Measurements from ENCODE around the gene TP73. TPM values are rescaled to one million over a fixed set of nuclear protein-coding genes. Genes with fewer than 3 reads are reported as not detected.

TP73 gene
- polyA plus RNA-seq, 12 donors, result 0.56 to 9.4 (median 1.3) TPM; not detected in 2

GRCh38 chr1:3777078-3777547 lies 124.8 kb downstream of the TP73 start:
- DNase-seq, result no peak

- DNase-seq, result no peak
These were observed 125.6 kb downstream of the TP73 start for GRCh38 chr1:3777647-3778589.

DNA sequence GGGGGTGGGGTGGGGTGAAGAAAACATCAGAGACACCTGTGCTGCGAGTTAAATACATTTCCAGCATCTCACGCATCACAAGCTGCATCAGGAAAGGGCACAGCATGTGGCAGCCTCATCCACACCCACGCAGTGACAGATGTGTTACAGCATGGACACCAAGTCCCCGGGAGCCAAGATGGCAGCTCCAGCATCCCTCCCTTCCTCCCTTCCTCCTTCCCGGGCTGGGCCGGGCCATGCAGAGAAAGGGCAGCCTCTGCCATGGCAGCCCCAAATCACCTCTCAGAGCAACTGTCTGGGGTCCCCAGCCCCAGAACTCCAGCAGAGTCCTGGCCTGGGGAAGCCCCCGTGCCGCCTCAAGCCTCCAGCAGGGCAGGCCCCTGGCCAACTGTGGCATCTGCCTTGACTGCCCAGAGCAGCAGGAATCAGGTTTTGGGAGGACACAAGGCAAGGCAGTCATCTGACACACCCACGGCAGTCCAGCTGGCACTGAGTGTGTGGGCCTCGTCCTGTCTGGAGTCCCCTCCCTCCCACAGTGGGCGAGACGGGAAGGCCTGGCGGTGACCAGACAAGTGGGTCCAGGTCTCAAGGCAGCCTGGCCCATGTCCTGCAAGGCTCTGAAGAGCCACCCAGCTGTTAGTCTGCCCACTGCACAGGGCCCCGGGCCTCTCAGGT lies 126.4 kb downstream of the TP73 start:
- no peak for DNase-seq

DNA sequence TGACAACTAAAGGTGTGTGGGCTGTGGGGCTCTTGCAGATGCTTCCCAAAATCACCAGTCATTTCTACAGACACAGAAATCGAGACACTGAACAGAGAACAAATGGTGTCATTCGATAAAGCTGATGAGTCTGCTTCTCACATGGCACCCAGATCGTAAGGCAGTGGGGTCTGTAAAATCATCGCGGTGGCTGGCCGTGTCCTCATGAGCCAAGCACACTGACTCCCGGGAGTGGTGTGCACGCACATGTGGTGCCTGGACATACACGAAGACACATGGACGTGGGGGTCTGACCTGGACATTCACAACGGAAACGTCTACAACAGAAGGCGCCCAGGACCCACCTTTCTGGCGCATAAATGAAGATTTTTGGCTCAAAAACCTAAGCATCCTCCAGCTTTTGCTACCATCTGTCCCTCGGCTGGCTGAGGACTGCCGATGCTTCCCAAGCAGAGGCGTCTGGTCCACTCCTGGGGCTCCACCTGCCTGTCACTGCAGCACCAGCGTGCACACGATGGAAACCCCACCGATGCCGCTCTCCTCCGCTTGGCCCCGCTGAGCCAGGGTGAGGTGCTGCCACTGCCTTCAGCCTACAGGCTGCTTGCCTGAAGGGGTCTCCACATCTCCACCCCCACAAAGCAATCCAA lies 127.1 kb downstream of the TP73 start:
- no peak for DNase-seq

GRCh38 chr1:3779912-3780416 lies 127.6 kb downstream of the TP73 start:
- DNase-seq, result no peak

- DNase-seq, result no peak
These were observed 128.6 kb downstream of the TP73 start for GRCh38 chr1:3780901-3781300.

DNA sequence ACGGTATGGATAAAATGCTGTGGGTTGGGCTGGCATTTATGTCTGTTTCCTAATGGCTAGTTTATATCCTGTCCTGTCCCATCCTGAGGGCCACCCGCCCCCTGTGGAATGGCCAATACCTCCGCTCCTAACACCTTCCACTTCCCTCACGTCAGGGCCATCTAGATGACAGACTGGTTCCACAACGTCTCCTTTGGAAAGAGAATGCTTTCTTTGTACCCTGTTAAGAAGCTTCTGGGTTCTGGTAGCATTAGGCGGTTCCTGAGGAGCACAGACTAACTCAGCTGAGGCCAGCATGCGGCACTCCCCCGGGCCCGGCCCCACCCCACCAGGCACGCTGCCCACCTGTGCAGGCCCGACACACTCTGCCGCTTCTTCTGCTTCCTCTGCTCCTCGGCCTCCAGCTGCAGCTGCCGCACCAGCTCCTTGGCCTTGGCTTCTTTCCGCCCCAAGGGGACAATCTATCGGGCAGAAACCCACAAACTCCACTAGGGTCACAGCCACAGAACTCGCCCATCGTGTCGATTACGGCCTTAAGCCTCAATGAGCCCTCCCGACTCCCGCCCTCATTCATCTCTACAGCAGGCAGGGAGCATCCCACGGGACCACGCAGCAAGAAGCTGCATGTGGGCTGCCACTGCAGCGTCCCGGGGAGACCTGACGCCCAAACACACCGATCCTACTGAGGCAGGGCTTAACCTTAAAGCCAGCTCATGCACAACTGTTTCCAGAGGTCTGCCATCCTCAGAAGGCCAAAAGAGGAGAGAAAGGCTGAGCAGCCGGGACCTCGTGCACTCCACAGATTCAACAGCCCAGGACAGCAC lies 131.5 kb downstream of the TP73 start:
- DNase-seq, result no peak

- no peak for DNase-seq
These were observed 132.7 kb downstream of the TP73 start for GRCh38 chr1:3785045-3785444.

- DNase-seq, result no peak
These were observed 133.3 kb downstream of the TP73 start for GRCh38 chr1:3785456-3786157.

Other genes with a start within 250 kb of the TP73 start
- 10 to 100 TPM in 1 of 12 donors, 1 to 10 TPM in 3, under 1 TPM in 7, not detected in 1; 0.21 to 11.1 (median 0.59) TPM for gene ARHGEF16, start 197.9 kb upstream of the TP73 start, polyA plus RNA-seq (ENCODE audit: insufficient read length in 12 of 12)
- 10 to 100 TPM in 6 of 12 donors, 1 to 10 TPM in 5, not detected in 1; 6.0 to 59.7 (median 11.5) TPM for gene MEGF6, start 41.0 kb upstream of the TP73 start, polyA plus RNA-seq (ENCODE audit: insufficient read length in 12 of 12)
- 10 to 100 TPM in 11 of 12 donors, not detected in 1; 26.2 to 34.2 (median 29.8) TPM for gene TPRG1L, start 27.5 kb upstream of the TP73 start, polyA plus RNA-seq (ENCODE audit: insufficient read length in 12 of 12)
- 10 to 100 TPM in 9 of 12 donors, 1 to 10 TPM in 2, not detected in 1; 3.3 to 14.6 (median 11.7) TPM for gene WRAP73, start 2.4 kb upstream of the TP73 start, polyA plus RNA-seq (ENCODE audit: insufficient read length in 12 of 12)
- gene CCDC27, start 99.9 kb downstream of the TP73 start, polyA plus RNA-seq (ENCODE audit: insufficient read length in 12 of 12), result under 1 TPM in 10 of 12 donors, not detected in 2; 0.08 to 0.34 (median 0.13) TPM
- 10 to 100 TPM in 1 of 12 donors, 1 to 10 TPM in 10, not detected in 1; 1.6 to 28.7 (median 3.3) TPM for gene SMIM1, start 120.2 kb downstream of the TP73 start, polyA plus RNA-seq (ENCODE audit: insufficient read length in 12 of 12)
- 10 to 100 TPM in 11 of 12 donors, not detected in 1; 19.7 to 56.4 (median 50.1) TPM for gene LRRC47, start 144.0 kb downstream of the TP73 start, polyA plus RNA-seq (ENCODE audit: insufficient read length in 12 of 12)
- 100 to 1,000 TPM in 1 of 12 donors, 10 to 100 TPM in 11; 17.4 to 108 (median 23.1) TPM for gene CEP104, start 204.7 kb downstream of the TP73 start, polyA plus RNA-seq (ENCODE audit: insufficient read length in 12 of 12)
- 1 to 10 TPM in 10 of 12 donors, not detected in 2; 3.4 to 8.7 (median 4.4) TPM for gene DFFB, start 205.0 kb downstream of the TP73 start, polyA plus RNA-seq (ENCODE audit: insufficient read length in 12 of 12)
- gene C1orf174, start 247.8 kb downstream of the TP73 start, polyA plus RNA-seq (ENCODE audit: insufficient read length in 12 of 12), result 100 to 1,000 TPM in 1 of 12 donors, 10 to 100 TPM in 11; 12.2 to 173 (median 17.7) TPM

Measured in muscle of arm (tissue), 12 donors.